ENCODE data around the gene IGFBP2.

Gene IGFBP2

GRCh38 chr2:216676630-216677029 lies 43.4 kb downstream of the IGFBP2 start:
- TF ChIP-seq POLR2AphosphoS5 (IDR thresholded peaks at IDR 0.05; ENCODE audit: low read depth, low read length): no peak
- no peak for TF ChIP-seq PAX5 (IDR thresholded peaks at IDR 0.05; ENCODE audit: insufficient read depth, low read length, severe bottlenecking)
- TF ChIP-seq POLR2A (IDR thresholded peaks at IDR 0.05; ENCODE audit: low read depth, low read length): no peak
- TF ChIP-seq TAF1 (IDR thresholded peaks at IDR 0.05; ENCODE audit: low read depth, low read length): no peak
- TF ChIP-seq POU2F2 (IDR thresholded peaks at IDR 0.05; ENCODE audit: low read depth, low read length): no peak
- TF ChIP-seq SPI1 (IDR thresholded peaks at IDR 0.05; ENCODE audit: low read depth, low read length): no peak
- FAIRE-seq (no peak), DNase-seq (ENCODE audit: insufficient read length, low spot score) (no peak)

DNA sequence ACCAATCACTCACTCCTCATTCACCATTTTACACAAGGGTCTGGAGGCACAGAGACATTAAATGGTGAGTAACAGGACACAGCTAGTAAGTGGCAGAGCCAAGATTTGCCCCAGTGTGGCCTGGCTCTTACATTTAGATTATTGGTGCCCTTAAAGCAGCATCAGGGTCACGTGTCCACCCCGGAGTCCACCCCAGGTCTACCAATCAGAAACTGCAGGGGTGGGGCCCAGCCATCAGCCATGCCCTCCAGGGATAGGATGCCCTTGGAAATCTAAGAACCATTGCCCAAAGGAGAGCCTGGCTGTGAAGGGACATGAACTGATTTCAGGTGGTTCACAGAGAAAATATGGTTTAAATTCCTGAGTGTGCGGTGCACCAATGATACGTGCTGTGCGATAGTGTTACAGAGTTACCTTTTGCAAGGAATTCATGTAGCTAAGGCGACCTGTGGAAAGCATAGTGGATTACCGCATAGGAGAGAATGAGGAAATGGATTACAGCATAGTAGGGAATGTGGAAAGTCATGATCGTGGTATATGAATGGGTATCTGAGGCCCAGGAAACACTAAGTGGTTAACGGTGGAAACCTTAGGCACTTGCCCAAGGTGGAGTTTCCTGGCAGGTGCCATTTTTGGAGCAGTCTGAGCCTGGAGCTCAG lies 44.3 kb downstream of the IGFBP2 start:
- no peak for FAIRE-seq
- no peak for TF ChIP-seq SPI1 (IDR thresholded peaks at IDR 0.05; ENCODE audit: low read depth, low read length)
- no peak for TF ChIP-seq PAX5 (IDR thresholded peaks at IDR 0.05; ENCODE audit: insufficient read depth, low read length, severe bottlenecking)
- TF ChIP-seq POU2F2 (IDR thresholded peaks at IDR 0.05; ENCODE audit: low read depth, low read length): no peak
- TF ChIP-seq POLR2A (IDR thresholded peaks at IDR 0.05; ENCODE audit: low read depth, low read length): no peak
- TF ChIP-seq POLR2AphosphoS5 (IDR thresholded peaks at IDR 0.05; ENCODE audit: low read depth, low read length): no peak
- TF ChIP-seq TAF1 (IDR thresholded peaks at IDR 0.05; ENCODE audit: low read depth, low read length): no peak
- DNase-seq (ENCODE audit: insufficient read length, low spot score): no peak

GRCh38 chr2:216678098-216678465 lies 44.9 kb downstream of the IGFBP2 start:
- DNase-seq (ENCODE audit: insufficient read length, low spot score) (no peak), FAIRE-seq (no peak)
- TF ChIP-seq POU2F2 (IDR thresholded peaks at IDR 0.05; ENCODE audit: low read depth, low read length): no peak
- no peak for TF ChIP-seq POLR2A (IDR thresholded peaks at IDR 0.05; ENCODE audit: low read depth, low read length)
- no peak for TF ChIP-seq TAF1 (IDR thresholded peaks at IDR 0.05; ENCODE audit: low read depth, low read length)
- no peak for TF ChIP-seq PAX5 (IDR thresholded peaks at IDR 0.05; ENCODE audit: insufficient read depth, low read length, severe bottlenecking)
- TF ChIP-seq POLR2AphosphoS5 (IDR thresholded peaks at IDR 0.05; ENCODE audit: low read depth, low read length): no peak
- no peak for TF ChIP-seq SPI1 (IDR thresholded peaks at IDR 0.05; ENCODE audit: low read depth, low read length)

DNA sequence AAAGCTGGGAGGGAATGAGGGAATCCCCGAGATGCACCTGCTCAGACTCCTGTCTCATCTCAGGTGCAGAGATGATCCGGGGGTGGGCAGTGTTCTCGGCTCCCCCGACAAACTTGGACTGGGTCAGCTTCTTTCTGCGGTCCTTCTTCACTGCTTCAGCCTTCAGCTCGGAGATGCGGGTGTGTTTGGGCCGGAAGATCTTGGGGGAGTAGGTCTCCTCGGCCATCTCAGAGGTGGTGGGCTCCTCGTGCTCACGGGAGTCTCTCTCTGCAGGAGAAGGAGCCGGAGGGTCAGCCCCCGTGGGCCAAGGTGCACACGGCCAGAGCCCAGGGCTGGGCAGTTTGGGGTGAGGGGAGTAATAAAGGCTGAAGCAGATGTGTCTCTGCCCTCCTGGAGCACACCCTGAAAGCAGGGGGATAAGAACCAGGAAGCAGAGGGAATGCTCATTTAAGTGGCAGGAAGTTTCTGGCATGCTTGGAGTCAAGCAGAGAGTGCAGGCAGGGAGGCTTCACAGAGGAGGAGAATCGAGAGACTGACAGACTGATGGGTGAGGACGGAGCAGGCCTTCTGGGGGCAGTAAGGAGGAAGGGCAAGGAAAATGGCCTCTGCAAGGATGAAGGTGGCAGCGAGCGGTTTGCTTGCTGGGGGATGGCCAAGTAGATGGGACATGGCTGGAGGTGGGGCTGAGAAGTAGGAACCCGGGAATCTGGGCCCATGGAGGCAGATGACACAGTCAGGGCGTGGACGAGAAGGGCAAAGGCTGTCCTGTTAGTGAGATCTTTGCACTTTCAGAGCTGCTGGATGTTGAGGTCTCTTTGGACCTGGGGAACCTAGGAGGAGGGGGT lies 45.8 kb downstream of the IGFBP2 start:
- DNase-seq (ENCODE audit: insufficient read length, low spot score) (no peak), FAIRE-seq (no peak)

GRCh38 chr2:216679658-216680024 lies 46.4 kb downstream of the IGFBP2 start:
- FAIRE-seq (no peak), DNase-seq (ENCODE audit: insufficient read length, low spot score) (no peak)
- TF ChIP-seq POLR2AphosphoS5 (IDR thresholded peaks at IDR 0.05; ENCODE audit: low read depth, low read length) (no peak), SPI1 (IDR thresholded peaks at IDR 0.05; ENCODE audit: low read depth, low read length) (no peak)

More for the DNA sequence above, 45.8 kb downstream of the IGFBP2 start:
- no peak for TF ChIP-seq SPI1 (IDR thresholded peaks at IDR 0.05; ENCODE audit: low read depth, low read length)
- TF ChIP-seq POU2F2 (IDR thresholded peaks at IDR 0.05; ENCODE audit: low read depth, low read length): no peak
- no peak for TF ChIP-seq TAF1 (IDR thresholded peaks at IDR 0.05; ENCODE audit: low read depth, low read length)
- no peak for TF ChIP-seq POLR2A (IDR thresholded peaks at IDR 0.05; ENCODE audit: low read depth, low read length)
- TF ChIP-seq POLR2AphosphoS5 (IDR thresholded peaks at IDR 0.05; ENCODE audit: low read depth, low read length): no peak
- TF ChIP-seq PAX5 (IDR thresholded peaks at IDR 0.05; ENCODE audit: insufficient read depth, low read length, severe bottlenecking): no peak

DNA sequence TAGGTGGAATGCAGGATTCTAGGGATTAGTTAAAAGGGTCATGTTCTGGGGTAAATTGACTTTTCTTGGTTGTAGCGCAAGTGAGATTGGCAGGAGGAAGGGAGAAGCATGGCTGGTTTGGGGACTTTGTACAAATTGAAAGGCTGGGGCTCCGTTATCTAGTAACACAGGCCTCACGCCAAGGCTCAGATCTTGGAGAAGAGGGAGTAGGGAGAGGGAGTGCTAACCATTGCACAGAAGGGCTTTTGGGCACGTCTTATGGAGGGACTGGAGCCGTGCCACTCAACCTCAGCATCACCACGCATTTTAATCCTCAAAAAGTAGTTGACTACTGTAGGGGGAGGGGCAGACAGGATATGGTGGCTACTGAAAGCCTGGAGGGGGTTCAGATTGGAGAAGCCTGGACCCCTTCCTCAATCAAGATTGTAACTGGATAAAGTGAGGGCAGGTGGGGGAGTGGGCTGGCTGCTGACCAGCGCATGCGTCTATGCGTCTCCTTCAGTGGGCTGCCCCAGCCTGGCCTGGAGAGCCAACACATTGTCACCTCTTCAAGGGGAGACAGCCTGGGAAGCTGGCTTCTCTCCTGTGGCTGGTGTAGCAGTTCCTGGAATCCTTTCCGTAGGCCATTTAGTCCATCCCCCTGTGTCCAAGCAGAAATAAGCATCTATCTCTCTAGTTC lies 47.9 kb downstream of the IGFBP2 start:
- FAIRE-seq: no peak
- TF ChIP-seq TAF1 (IDR thresholded peaks at IDR 0.05; ENCODE audit: low read depth, low read length) (no peak), POLR2AphosphoS5 (IDR thresholded peaks at IDR 0.05; ENCODE audit: low read depth, low read length) (no peak), PAX5 (IDR thresholded peaks at IDR 0.05; ENCODE audit: insufficient read depth, low read length, severe bottlenecking) (no peak), POU2F2 (IDR thresholded peaks at IDR 0.05; ENCODE audit: low read depth, low read length) (no peak), SPI1 (IDR thresholded peaks at IDR 0.05; ENCODE audit: low read depth, low read length) (no peak), POLR2A (IDR thresholded peaks at IDR 0.05; ENCODE audit: low read depth, low read length) (no peak)
- DNase-seq (ENCODE audit: insufficient read length, low spot score): no peak

DNA sequence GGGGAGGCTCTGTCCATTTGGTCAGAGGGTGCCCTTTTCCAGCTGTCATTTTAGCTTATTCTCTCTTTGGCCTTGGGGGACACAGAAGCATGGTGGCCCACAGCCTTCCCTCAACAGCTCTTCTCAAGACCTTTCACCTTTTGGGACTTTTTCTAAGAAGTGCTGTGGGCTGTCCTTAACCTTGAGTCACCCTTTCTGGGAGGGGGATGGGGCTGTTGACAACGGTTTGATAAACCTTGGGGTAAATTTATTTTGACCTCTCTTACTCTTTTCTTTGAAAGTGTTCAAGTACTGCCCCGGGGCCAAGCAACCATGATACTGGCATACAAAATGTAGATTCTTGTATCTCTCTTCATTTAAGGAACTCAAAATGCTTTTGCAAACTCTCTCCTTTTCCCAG lies 48.5 kb downstream of the IGFBP2 start:
- FAIRE-seq (no peak), DNase-seq (ENCODE audit: insufficient read length, low spot score) (no peak)
- no peak for TF ChIP-seq POLR2AphosphoS5 (IDR thresholded peaks at IDR 0.05; ENCODE audit: low read depth, low read length)
- no peak for TF ChIP-seq TAF1 (IDR thresholded peaks at IDR 0.05; ENCODE audit: low read depth, low read length)
- no peak for TF ChIP-seq PAX5 (IDR thresholded peaks at IDR 0.05; ENCODE audit: insufficient read depth, low read length, severe bottlenecking)
- no peak for TF ChIP-seq SPI1 (IDR thresholded peaks at IDR 0.05; ENCODE audit: low read depth, low read length)
- TF ChIP-seq POLR2A (IDR thresholded peaks at IDR 0.05; ENCODE audit: low read depth, low read length): no peak

DNA sequence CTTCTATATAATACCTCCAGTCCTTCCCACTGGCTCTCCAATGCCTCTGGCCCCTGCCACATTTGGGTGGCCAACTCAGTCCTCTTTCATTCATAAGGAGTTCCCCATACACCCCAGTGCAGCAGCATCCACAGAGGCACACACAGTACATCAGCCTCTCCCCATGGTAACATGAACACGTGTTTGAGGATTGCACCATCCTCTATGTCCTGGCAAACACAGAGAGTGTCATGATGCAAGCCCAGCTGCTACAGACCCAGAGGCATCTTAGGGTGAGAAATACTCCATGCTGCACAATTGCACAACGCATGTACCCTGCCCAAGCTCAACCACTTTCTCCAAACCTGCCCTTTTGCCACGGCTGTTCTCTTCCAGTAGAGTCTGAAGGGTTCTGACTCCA lies 50.6 kb downstream of the IGFBP2 start:
- TF ChIP-seq POU2F2 (IDR thresholded peaks at IDR 0.05; ENCODE audit: low read depth, low read length): no peak
- no peak for FAIRE-seq
- DNase-seq (ENCODE audit: insufficient read length, low spot score): no peak

DNA sequence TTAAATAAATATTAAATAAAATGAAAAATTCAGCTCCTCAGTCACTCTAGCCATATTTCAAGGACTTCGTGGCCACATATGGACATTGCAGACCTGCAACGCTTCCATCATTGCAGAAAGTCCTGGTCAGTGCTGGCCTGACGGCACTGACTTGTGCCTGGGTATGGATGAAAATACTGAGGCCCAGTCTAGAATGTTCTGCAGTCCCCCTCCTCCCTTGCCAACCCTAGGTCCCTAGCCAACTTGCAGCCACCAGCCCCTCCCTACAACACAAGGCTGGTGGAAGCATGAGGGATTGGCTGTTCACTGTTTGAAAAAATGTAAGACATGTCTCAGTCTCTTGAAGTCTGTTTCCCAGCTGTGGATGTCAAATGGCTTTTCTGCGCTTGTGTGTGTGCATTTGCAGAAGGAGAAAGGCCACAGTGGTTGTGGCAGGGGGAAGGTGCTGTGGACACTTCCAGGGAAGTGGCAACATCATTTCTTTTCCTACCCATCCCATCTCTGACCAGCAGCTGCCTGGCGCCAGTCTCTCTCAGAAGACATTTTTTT lies 52.2 kb downstream of the IGFBP2 start:
- no peak for DNase-seq (ENCODE audit: insufficient read length, low spot score)
- TF ChIP-seq SPI1 (IDR thresholded peaks at IDR 0.05; ENCODE audit: low read depth, low read length) (no peak), POU2F2 (IDR thresholded peaks at IDR 0.05; ENCODE audit: low read depth, low read length) (no peak), TAF1 (IDR thresholded peaks at IDR 0.05; ENCODE audit: low read depth, low read length) (no peak), PAX5 (IDR thresholded peaks at IDR 0.05; ENCODE audit: insufficient read depth, low read length, severe bottlenecking) (no peak), POLR2A (IDR thresholded peaks at IDR 0.05; ENCODE audit: low read depth, low read length) (no peak), POLR2AphosphoS5 (IDR thresholded peaks at IDR 0.05; ENCODE audit: low read depth, low read length) (no peak)

More for the DNA sequence above, 52.2 kb downstream of the IGFBP2 start:
- no peak for FAIRE-seq

All from GM12891 (cell line).